SK-N-SH treated with all-trans-retinoic acid at 6 μM for 48 hours (cell line): ENCODE measurements around the gene PTPN1.
"Not testable (repeated sequence)": the region's sequence is repeated elsewhere in the genome, so short reads cannot be mapped to it uniquely, and the experiment has no call there.

Experiments used
- ATAC-seq: fragments of 200-7000 bp; cut with Tn5 transposase; 3 replicates; pipeline ENCODE4 v1.9.1; 2020; ENCODE audit warnings: mild to moderate bottlenecking, moderate library complexity
- ARNTL ChIP-seq: fragments of 450-650 bp; formaldehyde crosslinking; IDR thresholded peaks from 2 replicates; pipeline ENCODE4 v1.5.0; 2020; ENCODE audit warnings: low read depth, mild to moderate bottlenecking, moderate library complexity, borderline replicate concordance
- BACH2 ChIP-seq: fragments of 250-450 bp; sonication (Bioruptor Pico); IDR thresholded peaks from 2 replicates; pipeline ENCODE4 v1.9.0; 2021; ENCODE audit warnings: mild to moderate bottlenecking, borderline replicate concordance
- CREB5 ChIP-seq: fragments of 250-450 bp; sonication (Bioruptor Pico); IDR thresholded peaks from 2 replicates; pipeline ENCODE4 v1.5.1; 2020; ENCODE audit warnings: low read depth, mild to moderate bottlenecking, moderate library complexity
- CSDC2 ChIP-seq: fragments of 250-450 bp; sonication (Bioruptor Pico); IDR thresholded peaks from 2 replicates; pipeline ENCODE4 v1.5.0; 2020; ENCODE audit warnings: mild to moderate bottlenecking, moderate library complexity
- CSRNP3 ChIP-seq: fragments of 250-450 bp; sonication (Bioruptor Pico); IDR thresholded peaks from 2 replicates; pipeline ENCODE4 v1.5.1; 2021; ENCODE audit warnings: mild to moderate bottlenecking, moderate library complexity
- ESRRG ChIP-seq: fragments of 250-450 bp; sonication (Bioruptor Pico); IDR thresholded peaks from 2 replicates; pipeline ENCODE4 v1.6.1; 2021; ENCODE audit warnings: mild to moderate bottlenecking
- GLIS3 ChIP-seq: fragments of 250-450 bp; sonication (Bioruptor Pico); IDR thresholded peaks from 2 replicates; pipeline ENCODE4 v1.5.0; 2020; ENCODE audit warnings: mild to moderate bottlenecking, moderate library complexity
- OSR1 ChIP-seq: fragments of 250-450 bp; sonication (Bioruptor Pico); IDR thresholded peaks from 2 replicates; pipeline ENCODE4 v1.8.0; 2022; ENCODE audit warnings: moderate library complexity, mild to moderate bottlenecking, inconsistent platforms
- PPARA ChIP-seq: fragments of 250-450 bp; sonication (Bioruptor Pico); IDR thresholded peaks from 2 replicates; pipeline ENCODE4 v1.5.0; 2020; ENCODE audit warnings: mild to moderate bottlenecking, borderline replicate concordance
- RARB ChIP-seq: fragments of 250-450 bp; sonication (Bioruptor Pico); IDR thresholded peaks from 2 replicates; pipeline ENCODE4 v1.8.0; 2021; ENCODE audit warnings: mild to moderate bottlenecking, moderate library complexity
- SNAI2 ChIP-seq: fragments of 250-450 bp; sonication (Bioruptor Pico); IDR thresholded peaks from 2 replicates; pipeline ENCODE4 v1.5.0; 2020; ENCODE audit warnings: mild to moderate bottlenecking, moderate library complexity
- TOX ChIP-seq: fragments of 250-450 bp; sonication (Bioruptor Pico); IDR thresholded peaks from 2 replicates; pipeline ENCODE4 v1.8.0; 2021; ENCODE audit warnings: mild to moderate bottlenecking, moderate library complexity, borderline replicate concordance
- TSHZ2 ChIP-seq: fragments of 250-450 bp; sonication (Bioruptor Pico); IDR thresholded peaks from 2 replicates; pipeline ENCODE4 v1.5.0; 2020; ENCODE audit warnings: mild to moderate bottlenecking, moderate library complexity
- ZC3H10 ChIP-seq: fragments of 250-450 bp; sonication (Bioruptor Pico); IDR thresholded peaks from 2 replicates; pipeline ENCODE4 v1.5.1; 2021; ENCODE audit warnings: mild to moderate bottlenecking, moderate library complexity
- ZFP3 ChIP-seq: fragments of 250-450 bp; sonication (Bioruptor Pico); IDR thresholded peaks from 2 replicates; pipeline ENCODE4 v1.5.0; 2020; ENCODE audit warnings: mild to moderate bottlenecking, moderate library complexity
- ZFP30 ChIP-seq: fragments of 450-650 bp; formaldehyde crosslinking; IDR thresholded peaks from 2 replicates; pipeline ENCODE4 v1.5.0; 2022; ENCODE audit warnings: mild to moderate bottlenecking, moderate library complexity
- ZNF565 ChIP-seq: fragments of 450-650 bp; formaldehyde crosslinking; conservative IDR thresholded peaks from 2 replicates; pipeline ENCODE4 v1.5.0; 2020; ENCODE audit warnings: low read depth, mild to moderate bottlenecking, moderate library complexity
- ZNF70 ChIP-seq: fragments of 450-650 bp; formaldehyde crosslinking; IDR thresholded peaks from 2 replicates; pipeline ENCODE4 v1.5.0; 2020; ENCODE audit warnings: mild to moderate bottlenecking, moderate library complexity

PTPN1 gene

GRCh38 chr20:50470264-50470858 is 39.8 kb upstream of the PTPN1 start:
- ATAC-seq: peak; percentile 44
- TF ChIP-seq CREB5 (no peak), TSHZ2 (CRISPR knock-in tag) (no peak), ZFP30 (no peak), CSRNP3 (no peak), ZC3H10 (CRISPR knock-in tag) (no peak), ZFP3 (CRISPR knock-in tag) (no peak), ESRRG (CRISPR knock-in tag) (no peak), OSR1 (CRISPR knock-in tag) (no peak), ZNF70 (CRISPR knock-in tag) (no peak), RARB (CRISPR knock-in tag) (no peak), CSDC2 (CRISPR knock-in tag) (no peak), ZNF565 (CRISPR knock-in tag) (no peak), GLIS3 (no peak), BACH2 (CRISPR knock-in tag) (no peak), PPARA (CRISPR knock-in tag) (no peak)

- TF ChIP-seq ZNF70 (CRISPR knock-in tag): 0 out of 2 replicates have a peak, but pooled peaks have one; percentile 13
- no peak for TF ChIP-seq CSRNP3
- ATAC-seq: no peak
Measured at GRCh38 chr20:50471231-50471630, 39.0 kb upstream of the PTPN1 start.

- no peak for ATAC-seq
- no peak for TF ChIP-seq SNAI2 (CRISPR knock-in tag)
- TF ChIP-seq PPARA (CRISPR knock-in tag): no peak
- no peak for TF ChIP-seq ZFP3 (CRISPR knock-in tag)
- TF ChIP-seq ZNF70 (CRISPR knock-in tag): no peak
- TF ChIP-seq ZC3H10 (CRISPR knock-in tag): no peak
- no peak for TF ChIP-seq CSRNP3
- TF ChIP-seq BACH2 (CRISPR knock-in tag): no peak
- TF ChIP-seq ARNTL (CRISPR knock-in tag): no peak
- TF ChIP-seq TOX (CRISPR knock-in tag): no peak
- TF ChIP-seq OSR1 (CRISPR knock-in tag): no peak
Measured at GRCh38 chr20:50472693-50473664, 37.2 kb upstream of the PTPN1 start.

GRCh38 chr20:50474356-50474755 is 35.8 kb upstream of the PTPN1 start:
- not testable (repeated sequence) for ATAC-seq
